Tongue (tissue), 3 donors: ENCODE data around the gene TRIM49C. TPM values are rescaled to one million over a fixed set of nuclear protein-coding genes. Genes with fewer than 3 reads are reported as not detected.
"Not testable (repeated sequence)": the region's sequence is repeated elsewhere in the genome, so short reads cannot be mapped to it uniquely, and the experiment has no call there.

Experiments
- DNase-seq: peaks from one replicate; pipeline ENCODE4 v3.0.0-alpha.2; 2015
- small RNA-seq: library from RNA; depleted of rRNA; stranded (forward); fragments of <200 nt; gene quantifications from one replicate; pipeline ENCODE3, GENCODE V24; 2014; ENCODE audit warnings: low replicate concordance
- total RNA-seq: library from RNA; depleted of rRNA; stranded (reverse); fragments of >200 nt; gene quantifications from one replicate; pipeline ENCODE4 v1.2.3, GENCODE V29; 2014

TRIM49C gene, protein sequence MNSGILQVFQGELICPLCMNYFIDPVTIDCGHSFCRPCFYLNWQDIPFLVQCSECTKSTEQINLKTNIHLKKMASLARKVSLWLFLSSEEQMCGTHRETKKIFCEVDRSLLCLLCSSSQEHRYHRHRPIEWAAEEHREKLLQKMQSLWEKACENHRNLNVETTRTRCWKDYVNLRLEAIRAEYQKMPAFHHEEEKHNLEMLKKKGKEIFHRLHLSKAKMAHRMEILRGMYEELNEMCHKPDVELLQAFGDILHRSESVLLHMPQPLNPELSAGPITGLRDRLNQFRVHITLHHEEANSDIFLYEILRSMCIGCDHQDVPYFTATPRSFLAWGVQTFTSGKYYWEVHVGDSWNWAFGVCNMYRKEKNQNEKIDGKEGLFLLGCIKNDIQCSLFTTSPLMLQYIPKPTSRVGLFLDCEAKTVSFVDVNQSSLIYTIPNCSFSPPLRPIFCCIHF
- total RNA-seq = not detected

DNA sequence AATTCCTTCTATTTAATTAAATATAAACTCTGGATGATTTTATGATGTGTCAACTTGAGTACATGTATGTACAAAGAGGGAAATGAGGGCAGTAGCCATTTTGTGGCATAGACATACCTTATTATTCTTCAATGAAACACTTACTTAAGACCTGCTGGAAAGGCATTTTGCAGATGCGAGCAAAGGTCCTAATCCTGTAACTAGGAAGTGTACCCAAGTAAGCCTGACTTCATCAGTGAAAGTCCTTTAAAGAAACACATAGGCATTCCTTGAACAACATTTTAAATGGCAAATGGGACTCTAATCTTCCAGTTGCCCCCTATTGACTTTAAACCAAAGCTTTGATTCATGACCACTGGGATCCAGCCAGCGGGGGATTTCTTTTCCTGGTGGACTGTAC lies at the start of gene TRIM49C:
TSS of gene TRIM49C (plus strand) at position 301 of the 400 bp plus-strand sequence. CDS start 4,106 bp downstream, outside the sequence.
- not testable (repeated sequence) for DNase-seq

DNA sequence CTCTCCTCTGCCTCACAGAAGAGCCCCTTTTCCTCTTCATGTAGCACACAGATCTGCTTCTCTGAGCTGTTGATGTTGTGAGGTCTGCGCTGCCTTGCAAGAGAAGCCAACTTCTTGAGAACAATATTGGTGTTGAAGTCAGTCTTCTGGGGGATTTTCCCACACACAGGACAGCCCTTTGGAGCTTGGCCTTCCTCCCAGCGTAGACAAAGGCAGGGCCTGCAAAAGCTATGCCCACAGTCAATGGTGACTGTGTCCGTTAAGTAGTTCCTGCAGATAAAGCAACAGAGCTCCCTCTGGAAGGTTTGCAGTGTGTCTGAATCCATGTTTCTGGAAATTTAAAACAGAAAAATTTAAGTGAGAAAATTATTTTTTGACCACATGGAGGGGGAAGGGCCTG lies 6.7 kb upstream of the TRIM49C start:
- DNase-seq = not testable (repeated sequence)

DNA sequence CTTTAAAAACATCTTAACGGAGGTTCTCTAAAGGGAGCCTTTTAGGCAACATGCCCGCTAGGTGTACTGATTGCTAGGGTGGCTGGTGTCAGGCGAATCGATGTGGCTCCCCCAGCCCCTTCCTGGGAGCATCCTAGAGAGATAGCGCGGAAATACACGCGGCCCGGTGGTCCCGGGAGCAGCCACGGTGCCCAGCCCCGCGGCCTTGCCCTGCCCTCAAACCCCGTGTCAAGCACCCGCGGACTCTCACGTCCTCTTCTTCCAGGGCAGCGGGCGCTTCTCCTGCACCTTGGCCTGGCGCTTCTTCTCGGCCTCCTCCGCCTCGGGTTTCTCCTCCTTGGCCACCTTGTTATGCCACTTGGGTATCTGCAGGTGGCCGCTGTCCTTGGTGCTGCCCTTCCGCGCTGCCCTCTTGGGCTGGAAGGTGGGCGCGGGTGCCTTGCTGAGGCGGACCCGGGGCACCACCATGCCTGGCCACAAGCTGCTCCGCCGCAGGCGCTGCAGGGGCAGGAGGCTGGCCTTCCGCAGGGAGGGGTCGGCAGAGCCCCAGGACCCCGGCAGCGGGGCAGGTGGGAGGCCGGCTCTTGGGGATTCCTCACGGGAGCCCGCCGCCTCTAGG lies 20.8 kb downstream of the TRIM49C start:
- not testable (repeated sequence) for DNase-seq

DNA sequence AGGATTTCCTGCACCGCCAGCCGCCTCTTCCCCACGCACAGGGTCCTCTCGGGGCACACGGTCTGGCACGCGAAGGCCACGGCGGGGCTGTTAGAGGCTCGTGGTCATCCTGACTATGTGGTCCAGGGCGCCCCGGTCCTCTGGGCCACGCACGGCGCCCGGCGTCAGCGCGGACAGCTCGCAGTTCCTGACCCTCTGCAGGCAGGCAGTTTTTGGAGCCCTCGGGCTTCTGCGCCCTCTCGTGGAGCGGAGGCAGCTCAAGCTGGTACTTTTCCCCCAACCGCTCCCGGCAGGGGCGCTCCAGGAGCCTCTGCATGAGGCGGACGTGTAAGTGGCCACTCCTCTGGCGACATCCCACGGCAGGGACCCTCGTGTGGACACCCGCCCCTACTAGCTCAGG lies 21.4 kb downstream of the TRIM49C start:
- not testable (repeated sequence) for DNase-seq

DNA sequence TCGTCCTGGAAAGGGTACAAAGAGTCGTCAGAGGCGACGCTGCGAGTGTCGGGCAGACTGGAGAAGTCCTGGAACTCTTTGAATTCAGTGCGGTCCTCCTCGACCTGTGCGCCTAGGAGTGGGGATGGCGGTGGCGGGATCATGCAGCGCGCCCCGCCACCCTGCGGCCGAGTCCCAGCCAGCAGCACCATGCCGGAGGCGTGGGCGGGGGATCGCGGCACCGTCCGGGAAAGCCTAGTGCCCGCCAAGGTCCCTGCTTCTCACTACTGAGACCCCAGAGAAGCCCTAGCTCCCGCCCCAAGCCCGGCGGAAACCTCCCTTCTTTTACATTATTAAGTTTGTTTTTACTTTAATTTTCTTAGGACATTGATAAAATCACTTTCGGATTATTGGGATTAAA lies 22.6 kb downstream of the TRIM49C start:
- DNase-seq = not testable (repeated sequence)

DNA sequence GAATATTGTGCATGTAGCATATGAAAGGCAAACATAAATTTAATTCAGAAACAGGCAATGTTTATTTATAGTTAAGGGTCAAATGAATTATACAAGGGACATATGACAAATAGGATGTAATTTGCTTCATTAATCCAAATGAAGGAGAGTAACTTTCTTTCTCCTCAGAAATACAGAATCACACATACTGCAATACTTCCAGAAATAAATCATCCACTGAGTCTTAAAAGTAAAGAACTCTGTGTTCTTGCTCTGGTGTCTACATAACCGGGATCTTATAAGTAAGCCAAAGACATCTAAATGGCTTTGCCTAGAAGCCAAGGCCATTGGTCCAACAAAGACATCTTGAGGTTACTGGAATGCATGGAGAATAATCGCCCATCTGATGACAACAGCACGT lies 54.7 kb downstream of the TRIM49C start, which contains the start of gene UBTFL1:
TSS of gene UBTFL1 (plus strand) at position 301 of the 400 bp plus-strand sequence. CDS start at position 301, 0 bp downstream.
- DNase-seq = not testable (repeated sequence)

DNA sequence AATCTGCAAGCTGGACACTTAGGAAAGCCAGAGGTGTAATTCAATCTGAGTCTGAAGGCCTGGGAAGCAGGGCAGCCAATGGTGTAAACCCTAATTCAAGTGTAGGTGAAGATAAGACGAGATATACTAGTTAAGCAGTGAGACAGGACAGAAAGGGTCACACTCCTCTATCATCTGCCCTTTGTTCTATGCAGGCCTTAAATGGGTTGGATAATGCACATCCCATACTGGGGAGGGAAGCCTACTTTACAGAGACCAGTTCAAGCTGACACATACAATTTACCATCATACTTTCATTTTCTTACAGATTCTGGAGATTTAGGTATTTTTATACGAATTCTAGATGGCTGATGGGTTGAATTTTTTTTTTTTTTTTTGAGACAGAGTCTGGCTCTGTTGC lies 57.8 kb downstream of the TRIM49C start:
- DNase-seq = not testable (repeated sequence)

Small RNA genes lying within 50 kb of the gene (small RNA-seq; reads per million reads assigned to genes)
- gene AP000827.1 = not detected

Other genes starting within 250 kb of the TRIM49C start
- not detected for gene TRIM49, start 222.5 kb upstream of the TRIM49C start, total RNA-seq
- not detected for gene TRIM64B, start 152.6 kb upstream of the TRIM49C start, total RNA-seq
- not detected for gene TRIM49D1, start 108.9 kb upstream of the TRIM49C start, total RNA-seq
- not detected for gene TRIM49D2, start 107.0 kb upstream of the TRIM49C start, total RNA-seq
- not detected for gene TRIM64, start 65.1 kb upstream of the TRIM49C start, total RNA-seq
- gene UBTFL1, start 54.8 kb downstream of the TRIM49C start, total RNA-seq = not detected
- gene NAALAD2, start 103.6 kb downstream of the TRIM49C start, total RNA-seq = 8.5 TPM
- 54.8 TPM for gene CHORDC1, start 191.9 kb downstream of the TRIM49C start, total RNA-seq